ENCODE data around the gene N4BP2.

N4BP2 gene

DNA sequence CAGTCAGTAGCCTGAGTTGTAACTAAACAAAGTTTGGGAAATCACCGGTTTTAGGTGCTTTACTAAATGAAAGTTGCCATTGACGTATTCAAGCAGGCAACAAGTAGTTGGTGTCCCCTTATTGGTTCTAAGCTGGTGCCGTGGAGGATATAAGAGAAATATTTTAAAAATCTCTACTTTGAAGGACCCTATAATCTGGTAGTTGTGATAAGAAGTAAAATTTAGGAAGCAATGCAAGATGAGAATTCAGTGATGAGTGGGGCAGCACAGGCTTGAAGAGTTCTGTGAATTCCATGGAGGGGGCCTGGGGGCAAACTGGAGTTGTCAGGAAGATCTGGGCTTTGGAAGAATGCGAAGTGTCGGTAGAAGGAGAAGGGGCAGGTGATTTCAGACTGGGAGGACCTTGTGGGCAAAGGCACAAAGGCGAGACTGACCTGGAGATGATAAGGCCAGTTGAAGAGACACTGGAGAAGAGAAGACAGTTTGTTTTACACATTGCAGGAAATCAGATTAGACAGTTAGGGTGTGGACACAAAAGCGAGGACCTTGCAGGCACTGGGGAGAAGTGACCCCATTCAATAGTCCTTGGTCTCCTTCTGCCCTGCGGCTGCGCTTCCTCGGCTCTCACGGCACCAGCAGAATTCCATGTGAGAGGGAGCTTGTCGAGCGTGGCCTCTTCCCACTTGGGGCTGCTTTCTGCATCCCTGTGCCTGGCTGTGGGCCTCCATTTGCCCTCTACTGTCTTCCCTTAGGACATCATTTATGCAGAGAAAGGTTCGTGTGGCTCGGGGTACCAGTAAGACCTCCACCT is 141.4 kb downstream of the N4BP2 start:
- no peaks in the 10 kb centered on the region for H4K20me1 ChIP-seq (ENCODE audit: insufficient read depth, low read length)
- H3K4me2 ChIP-seq (ENCODE audit: low read depth, low read length), result peak overlapping the region; percentile 92
- H3K27me3 ChIP-seq (replicated peaks; ENCODE audit: insufficient read depth, low read length), result no peaks in the 10 kb centered on the region
- H2AFZ ChIP-seq (ENCODE audit: low read length), result no peak overlapping the region
- H3K9ac ChIP-seq (ENCODE audit: low read length), result peak overlapping the region; percentile 95
- TF ChIP-seq, protein P1, sequence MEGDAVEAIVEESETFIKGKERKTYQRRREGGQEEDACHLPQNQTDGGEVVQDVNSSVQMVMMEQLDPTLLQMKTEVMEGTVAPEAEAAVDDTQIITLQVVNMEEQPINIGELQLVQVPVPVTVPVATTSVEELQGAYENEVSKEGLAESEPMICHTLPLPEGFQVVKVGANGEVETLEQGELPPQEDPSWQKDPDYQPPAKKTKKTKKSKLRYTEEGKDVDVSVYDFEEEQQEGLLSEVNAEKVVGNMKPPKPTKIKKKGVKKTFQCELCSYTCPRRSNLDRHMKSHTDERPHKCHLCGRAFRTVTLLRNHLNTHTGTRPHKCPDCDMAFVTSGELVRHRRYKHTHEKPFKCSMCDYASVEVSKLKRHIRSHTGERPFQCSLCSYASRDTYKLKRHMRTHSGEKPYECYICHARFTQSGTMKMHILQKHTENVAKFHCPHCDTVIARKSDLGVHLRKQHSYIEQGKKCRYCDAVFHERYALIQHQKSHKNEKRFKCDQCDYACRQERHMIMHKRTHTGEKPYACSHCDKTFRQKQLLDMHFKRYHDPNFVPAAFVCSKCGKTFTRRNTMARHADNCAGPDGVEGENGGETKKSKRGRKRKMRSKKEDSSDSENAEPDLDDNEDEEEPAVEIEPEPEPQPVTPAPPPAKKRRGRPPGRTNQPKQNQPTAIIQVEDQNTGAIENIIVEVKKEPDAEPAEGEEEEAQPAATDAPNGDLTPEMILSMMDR (IDR thresholded peaks at IDR 0.05; ENCODE audit: low read length), result no peak
- TF ChIP-seq EZH2phosphoT487 (IDR thresholded peaks at IDR 0.05; ENCODE audit: low read length) (no peak), EZH2 (optimal IDR thresholded peaks at IDR 0.05; ENCODE audit: low read depth, low read length) (no peak)
- H3K79me2 ChIP-seq (ENCODE audit: low read length), result peaks cover 95% of the 10 kb centered on the region
- peak overlapping the region; percentile 83 for H3K4me3 ChIP-seq (ENCODE audit: low read length)
- peak overlapping the region; percentile 97 for H3K27ac ChIP-seq (ENCODE audit: low read length)
- peaks cover 3% of the 10 kb centered on the region; the same call in 1 of the 2 replicates for H3K36me3 ChIP-seq (replicated peaks; ENCODE audit: insufficient read depth, low read length)
- peaks cover 14% of the 10 kb centered on the region; the same call in 1 of the 2 replicates for H3K4me1 ChIP-seq (ENCODE audit: low read length)
- DNase-seq, result peak; percentile 58
- no peaks in the 10 kb centered on the region for H3K9me2 ChIP-seq (replicated peaks; ENCODE audit: insufficient read depth, low read length)
- no peaks in the 10 kb centered on the region for H3K9me3 ChIP-seq (replicated peaks; ENCODE audit: insufficient read depth, low read length)
- H3F3A ChIP-seq (ENCODE audit: insufficient read depth, low read length), result peaks cover 89% of the 10 kb centered on the region

DNA sequence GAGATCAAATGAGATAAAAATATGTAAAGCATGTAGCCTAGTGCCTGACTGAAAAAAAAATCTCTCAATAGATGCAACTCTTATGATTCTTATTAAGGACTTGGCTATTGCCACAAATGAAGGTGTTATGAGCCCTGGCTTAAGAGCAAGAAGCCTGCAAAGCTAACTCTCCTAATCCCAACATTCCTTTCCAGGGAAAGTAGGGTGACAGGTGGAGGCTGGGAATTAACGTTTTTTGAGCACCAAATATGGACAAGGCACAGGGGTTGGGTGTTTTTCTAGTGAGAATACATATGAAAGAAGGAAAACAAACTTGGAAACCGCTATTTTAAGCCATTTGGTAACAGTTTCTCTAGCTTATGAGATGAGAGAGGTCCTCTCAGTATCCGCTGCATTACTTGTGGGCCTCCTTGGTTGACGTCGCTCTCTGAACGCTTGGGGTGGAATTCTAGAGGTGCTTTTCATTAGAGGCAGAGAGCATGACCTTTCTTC is 142.6 kb downstream of the N4BP2 start:
- Histone ChIP-seq H3K9ac (ENCODE audit: low read length) (peak overlapping the region; percentile 95), H3K4me2 (ENCODE audit: low read depth, low read length) (peak overlapping the region; percentile 92), H4K20me1 (ENCODE audit: insufficient read depth, low read length) (no peaks in the 10 kb centered on the region), H3K27me3 (replicated peaks; ENCODE audit: insufficient read depth, low read length) (no peaks in the 10 kb centered on the region), H3K79me2 (ENCODE audit: low read length) (peaks cover 96% of the 10 kb centered on the region), H3K27ac (ENCODE audit: low read length) (peak overlapping the region; percentile 97), H3K36me3 (replicated peaks; ENCODE audit: insufficient read depth, low read length) (peaks cover 3% of the 10 kb centered on the region; the same call in 1 of the 2 replicates), H3K9me3 (replicated peaks; ENCODE audit: insufficient read depth, low read length) (no peaks in the 10 kb centered on the region), H3K9me2 (replicated peaks; ENCODE audit: insufficient read depth, low read length) (no peaks in the 10 kb centered on the region), H3F3A (ENCODE audit: insufficient read depth, low read length) (peaks cover 91% of the 10 kb centered on the region), H3K4me3 (ENCODE audit: low read length) (peak overlapping the region; percentile 83), H2AFZ (ENCODE audit: low read length) (no peak overlapping the region), H3K4me1 (ENCODE audit: low read length) (peaks cover 13% of the 10 kb centered on the region)
- peak; percentile 57 for DNase-seq
- TF ChIP-seq EZH2 (optimal IDR thresholded peaks at IDR 0.05; ENCODE audit: low read depth, low read length), result no peak
- TF ChIP-seq, protein P1 (IDR thresholded peaks at IDR 0.05; ENCODE audit: low read length), result no peak
- no peak for TF ChIP-seq EZH2phosphoT487 (IDR thresholded peaks at IDR 0.05; ENCODE audit: low read length)

DNA sequence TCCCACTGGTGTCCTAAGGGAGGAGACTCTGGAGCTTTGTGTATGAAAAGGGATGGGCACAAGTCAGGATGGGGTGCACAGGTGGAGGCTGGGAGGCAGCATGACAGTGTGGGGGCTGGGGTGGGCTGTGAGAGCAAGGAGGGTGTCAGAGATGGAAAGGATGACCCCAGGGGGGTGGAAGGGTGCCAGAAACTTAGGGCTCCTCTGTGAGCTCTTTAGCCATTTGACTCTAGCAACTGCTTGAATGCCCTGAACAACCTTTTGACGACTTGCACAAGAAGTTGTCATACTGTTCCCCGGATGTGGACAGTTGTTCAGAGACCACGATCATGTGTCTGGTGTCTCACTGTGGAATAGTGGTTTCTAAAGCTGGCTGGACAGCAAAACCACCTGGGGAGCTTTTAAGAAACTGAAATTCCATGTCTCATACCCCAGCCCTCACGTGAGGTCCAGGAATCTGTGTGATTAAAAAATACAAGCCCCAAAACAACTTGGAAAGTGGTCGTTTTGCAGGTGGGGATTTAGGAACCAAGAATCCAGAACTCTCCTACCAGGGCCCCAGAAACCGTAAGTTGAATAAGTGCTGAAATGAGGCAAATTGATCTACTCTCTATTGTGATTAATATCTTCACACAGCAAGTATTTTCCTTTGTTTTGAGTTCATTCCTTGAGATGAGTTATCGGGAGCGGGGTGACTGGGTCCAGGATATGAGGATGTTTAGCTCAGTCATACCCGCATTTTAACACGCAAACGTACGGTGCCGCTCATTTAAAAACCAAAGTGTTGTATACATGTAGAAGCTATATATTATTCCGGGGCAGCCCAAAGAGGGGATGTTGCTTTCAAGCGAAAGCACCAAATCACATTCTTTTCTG is 143.6 kb downstream of the N4BP2 start:
- peaks cover 96% of the 10 kb centered on the region for H3K79me2 ChIP-seq (ENCODE audit: low read length)
- peak overlapping the region; percentile 95 for H3K9ac ChIP-seq (ENCODE audit: low read length)

More for the DNA sequence above, 143.6 kb downstream of the N4BP2 start:
- Histone ChIP-seq H3K4me3 (ENCODE audit: low read length) (peak overlapping the region; percentile 83), H3K27me3 (replicated peaks; ENCODE audit: insufficient read depth, low read length) (no peaks in the 10 kb centered on the region), H3K9me3 (replicated peaks; ENCODE audit: insufficient read depth, low read length) (no peaks in the 10 kb centered on the region), H2AFZ (ENCODE audit: low read length) (no peak overlapping the region), H3K4me1 (ENCODE audit: low read length) (peaks cover 18% of the 10 kb centered on the region), H4K20me1 (ENCODE audit: insufficient read depth, low read length) (no peaks in the 10 kb centered on the region), H3K36me3 (replicated peaks; ENCODE audit: insufficient read depth, low read length) (peaks cover 3% of the 10 kb centered on the region; the same call in 1 of the 2 replicates), H3K27ac (ENCODE audit: low read length) (peak overlapping the region; percentile 97), H3F3A (ENCODE audit: insufficient read depth, low read length) (peaks cover 91% of the 10 kb centered on the region), H3K9me2 (replicated peaks; ENCODE audit: insufficient read depth, low read length) (no peaks in the 10 kb centered on the region), H3K4me2 (ENCODE audit: low read depth, low read length) (peak overlapping the region; percentile 92)
- peak; percentile 95 for DNase-seq
- TF ChIP-seq EZH2phosphoT487 (IDR thresholded peaks at IDR 0.05; ENCODE audit: low read length), result no peak
- TF ChIP-seq, protein P1 (IDR thresholded peaks at IDR 0.05; ENCODE audit: low read length), result no peak
- TF ChIP-seq EZH2 (optimal IDR thresholded peaks at IDR 0.05; ENCODE audit: low read depth, low read length), result no peak
